WTC11 (cell line): ENCODE data around the gene MYOZ1.

Source experiments
- AFF4 ChIP-seq: sonication (generic); formaldehyde crosslinking; IDR thresholded peaks from 2 replicates; pipeline ENCODE4 v1.8.1; 2023; ENCODE audit warnings: mild to moderate bottlenecking, missing genetic modification reagents, borderline replicate concordance
- CREB1 ChIP-seq: sonication (generic); formaldehyde crosslinking; IDR thresholded peaks from 2 replicates; pipeline ENCODE4 v1.8.0; 2023; ENCODE audit warnings: mild to moderate bottlenecking, missing genetic modification reagents
- CTCF ChIP-seq: fragments of 200-600 bp; IDR thresholded peaks from 2 replicates; pipeline ENCODE4 v1.8.0; 2022; ENCODE audit warnings: antibody characterized with exemption
- ELF4 ChIP-seq: sonication (generic); formaldehyde crosslinking; IDR thresholded peaks from 2 replicates; pipeline ENCODE4 v1.8.1; 2022; ENCODE audit warnings: low read depth, mild to moderate bottlenecking, moderate library complexity, missing genetic modification reagents
- JUN ChIP-seq: sonication (generic); formaldehyde crosslinking; IDR thresholded peaks from 2 replicates; pipeline ENCODE4 v1.8.0; 2023; ENCODE audit warnings: mild to moderate bottlenecking, missing genetic modification reagents
- MAX ChIP-seq: sonication (generic); formaldehyde crosslinking; IDR thresholded peaks from 2 replicates; pipeline ENCODE4 v1.8.0; 2022; ENCODE audit warnings: mild to moderate bottlenecking, missing genetic modification reagents
- NR2C2 ChIP-seq: sonication (generic); formaldehyde crosslinking; IDR thresholded peaks from 2 replicates; pipeline ENCODE4 v1.8.0; 2022; ENCODE audit warnings: mild to moderate bottlenecking, missing genetic modification reagents
- STAT6 ChIP-seq: sonication (generic); formaldehyde crosslinking; conservative IDR thresholded peaks from 2 replicates; pipeline ENCODE4 v1.8.1; 2023; ENCODE audit warnings: mild to moderate bottlenecking, low read depth, missing genetic modification reagents, moderate library complexity
- TEAD4 ChIP-seq: sonication (generic); formaldehyde crosslinking; IDR thresholded peaks from 2 replicates; pipeline ENCODE4 v1.8.0; 2022; ENCODE audit warnings: mild to moderate bottlenecking, missing genetic modification reagents
- USF2 ChIP-seq: sonication (generic); formaldehyde crosslinking; IDR thresholded peaks from 2 replicates; pipeline ENCODE4 v1.8.1; 2023; ENCODE audit warnings: mild to moderate bottlenecking, missing genetic modification reagents, moderate library complexity
- ZNF263 ChIP-seq: sonication (generic); formaldehyde crosslinking; IDR thresholded peaks from 2 replicates; pipeline ENCODE4 v1.8.1; 2022; ENCODE audit warnings: low read depth, mild to moderate bottlenecking, moderate library complexity, missing genetic modification reagents
- ZNF396 ChIP-seq: fragments of 250-450 bp; sonication (Bioruptor Pico); IDR thresholded peaks from 2 replicates; pipeline ENCODE4 v1.8.0; 2021; ENCODE audit warnings: mild to moderate bottlenecking, moderate library complexity, borderline replicate concordance

GRCh38 chr10:73634421-73634820 lies 6.9 kb downstream of the MYOZ1 start:
- TF ChIP-seq CTCF (no peak), TEAD4 (no peak), ELF4 (CRISPR knock-in tag) (no peak), USF2 (no peak), NR2C2 (no peak), MAX (no peak), STAT6 (no peak), CREB1 (CRISPR knock-in tag) (no peak), ZNF396 (CRISPR knock-in tag) (no peak), ZNF263 (CRISPR knock-in tag) (no peak), AFF4 (CRISPR knock-in tag) (no peak), JUN (CRISPR knock-in tag) (no peak)
